Erythroblast (primary cell): ENCODE data around the gene NUP210.
A peak's percentile ranks its signal among the peaks of the same experiment; 100 is the strongest.

ENCODE experiments used
- DNase-seq, 2 experiments: peaks; one replicate each; lab custom pipeline; 2025; lab: John Stamatoyannopoulos, UW
- GATA1 ChIP-seq: IDR thresholded peaks from 2 replicates; pipeline ENCODE4 v1.6.1; 2011; ENCODE audit warnings: low read depth, mild to moderate bottlenecking, control low read depth, low read length, moderate library complexity
- POLR2A ChIP-seq: IDR thresholded peaks from 2 replicates; pipeline ENCODE4 v1.6.1; 2011; ENCODE audit warnings: mild to moderate bottlenecking, low read length

NUP210 gene

DNA sequence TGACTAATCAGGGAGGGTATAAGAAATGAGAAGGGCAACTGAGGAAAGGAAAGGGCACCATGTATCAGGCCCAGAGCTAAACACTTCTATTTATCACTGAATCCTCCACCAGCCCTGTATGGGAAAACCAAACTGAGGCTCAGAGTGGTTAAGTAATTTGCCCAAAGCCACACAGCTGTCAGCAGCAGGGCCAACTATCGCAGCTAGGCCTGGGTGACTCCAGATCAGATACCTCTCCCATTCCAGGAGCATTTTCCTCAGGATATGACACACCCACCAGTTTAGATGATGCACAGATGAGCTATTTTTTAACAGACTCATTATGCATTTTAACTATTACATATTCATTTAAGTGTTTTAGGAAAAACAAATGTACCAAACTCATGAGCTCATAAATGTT lies 14.5 kb downstream of the NUP210 start:
- no peak for TF ChIP-seq POLR2A
- no peak for TF ChIP-seq GATA1
- DNase-seq = no peak

DNA sequence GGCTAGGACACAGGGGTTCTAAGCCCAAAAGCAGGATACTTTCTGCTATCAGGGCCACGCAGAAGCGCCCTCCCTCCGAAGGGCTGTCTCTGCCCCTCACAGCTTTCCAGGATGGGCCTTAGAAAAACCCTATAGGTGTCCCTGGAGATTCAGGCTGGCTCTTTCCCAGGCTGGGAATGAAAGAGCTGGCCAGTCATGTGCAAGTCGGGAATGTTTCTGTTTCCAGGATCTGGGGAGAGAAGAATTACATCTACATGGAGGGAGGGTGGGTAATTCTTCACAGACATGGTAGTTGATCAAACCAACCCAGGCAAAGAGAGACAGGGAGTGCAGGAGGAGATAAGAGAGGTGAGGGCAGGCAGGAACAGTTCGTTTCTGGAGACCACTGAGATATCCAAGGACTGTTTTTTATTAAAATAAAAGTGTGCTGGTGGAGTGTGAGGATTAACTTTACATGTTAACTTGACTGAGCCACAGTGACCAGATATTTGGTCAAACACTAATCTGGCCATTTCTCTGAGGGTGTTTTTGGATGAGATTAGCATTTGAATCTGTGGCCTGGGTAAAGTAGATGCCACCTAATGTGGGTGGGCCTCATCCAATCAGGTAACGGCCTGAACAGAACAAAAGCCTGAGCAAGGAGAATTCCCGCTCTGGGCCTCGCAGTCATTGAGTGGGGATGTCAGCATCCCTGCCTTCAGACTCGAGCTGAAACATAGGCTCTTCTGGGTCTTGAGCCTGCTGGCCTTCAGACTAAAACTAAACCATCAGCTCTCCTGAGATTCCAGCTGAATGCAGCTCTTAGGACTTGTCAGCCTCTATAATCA lies 15.3 kb downstream of the NUP210 start:
- DNase-seq = peak; percentile 71 to 87
- TF ChIP-seq POLR2A (peak; percentile 28), GATA1 (no peak)

DNA sequence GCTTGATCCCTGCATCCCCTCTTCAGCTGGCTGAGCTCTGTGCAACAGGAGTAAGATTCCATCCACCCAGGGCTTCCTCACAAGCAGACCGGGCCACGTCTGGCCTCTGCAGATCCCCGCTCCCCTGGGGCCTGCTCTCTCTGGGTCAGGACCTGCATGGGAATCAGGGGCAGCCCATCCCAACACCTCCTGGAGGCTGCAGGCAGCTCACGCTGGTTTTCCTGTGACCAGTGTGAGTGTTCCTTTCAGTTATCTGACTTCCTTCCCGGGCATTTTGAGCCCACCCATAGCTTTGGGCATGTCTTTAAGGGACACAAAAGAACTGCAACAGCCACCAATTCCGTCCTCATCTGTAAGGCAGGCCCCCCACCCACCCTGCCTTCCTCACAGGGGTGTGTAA lies 16.3 kb downstream of the NUP210 start:
- no peak for TF ChIP-seq POLR2A
- no peak for TF ChIP-seq GATA1
- no peak for DNase-seq

DNA sequence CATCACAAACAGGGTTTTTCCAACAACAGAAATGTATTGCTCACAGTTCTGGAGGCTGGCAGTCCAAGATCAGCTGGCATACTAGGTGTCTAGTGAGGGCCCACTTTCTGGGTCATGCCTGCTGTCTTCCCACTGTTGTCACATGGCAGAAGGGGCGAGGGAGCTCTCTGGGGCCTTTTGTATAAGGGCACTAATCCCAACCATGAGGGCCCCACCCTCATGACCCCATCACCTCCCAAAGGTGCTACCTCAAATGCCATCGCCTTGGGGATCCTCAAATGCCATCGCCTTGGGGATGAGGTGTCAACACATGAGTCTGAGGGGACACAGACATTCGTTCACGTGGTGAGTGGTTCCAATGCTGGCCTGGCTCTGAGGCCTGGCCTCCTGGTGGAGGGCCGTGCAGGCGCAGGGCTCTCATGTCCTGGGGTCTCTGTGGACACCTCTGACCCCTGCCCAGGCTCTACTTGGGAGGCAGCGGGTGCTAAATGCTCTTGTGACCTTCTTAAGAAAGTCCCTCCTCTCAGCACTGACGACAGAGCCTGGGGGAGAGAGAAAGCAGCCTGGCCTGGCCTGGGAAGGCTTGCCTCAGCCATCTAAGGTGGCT lies 16.8 kb downstream of the NUP210 start:
- TF ChIP-seq POLR2A (no peak), GATA1 (no peak)
- DNase-seq = no peak

DNA sequence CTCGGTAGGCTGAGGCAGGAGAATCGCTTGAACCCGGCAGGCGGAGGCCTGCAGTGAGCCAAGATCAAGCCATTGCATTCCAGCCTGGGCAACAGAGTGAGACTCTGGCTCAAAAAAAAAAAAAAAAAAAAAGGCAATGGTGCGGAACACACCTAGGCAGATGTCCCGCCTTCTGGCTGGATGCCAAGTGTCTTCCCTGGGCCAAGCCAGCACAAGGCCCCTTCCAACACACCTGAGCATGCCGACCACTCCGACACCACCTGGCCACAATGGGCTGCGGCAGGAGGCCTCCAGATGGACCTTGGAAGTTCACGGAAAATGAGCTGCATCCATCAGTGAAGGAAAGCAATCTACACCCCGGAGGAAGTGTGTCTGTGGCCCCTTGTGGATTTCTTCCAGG lies 19.0 kb downstream of the NUP210 start:
- TF ChIP-seq GATA1 (no peak), POLR2A (no peak)
- DNase-seq = no peak

DNA sequence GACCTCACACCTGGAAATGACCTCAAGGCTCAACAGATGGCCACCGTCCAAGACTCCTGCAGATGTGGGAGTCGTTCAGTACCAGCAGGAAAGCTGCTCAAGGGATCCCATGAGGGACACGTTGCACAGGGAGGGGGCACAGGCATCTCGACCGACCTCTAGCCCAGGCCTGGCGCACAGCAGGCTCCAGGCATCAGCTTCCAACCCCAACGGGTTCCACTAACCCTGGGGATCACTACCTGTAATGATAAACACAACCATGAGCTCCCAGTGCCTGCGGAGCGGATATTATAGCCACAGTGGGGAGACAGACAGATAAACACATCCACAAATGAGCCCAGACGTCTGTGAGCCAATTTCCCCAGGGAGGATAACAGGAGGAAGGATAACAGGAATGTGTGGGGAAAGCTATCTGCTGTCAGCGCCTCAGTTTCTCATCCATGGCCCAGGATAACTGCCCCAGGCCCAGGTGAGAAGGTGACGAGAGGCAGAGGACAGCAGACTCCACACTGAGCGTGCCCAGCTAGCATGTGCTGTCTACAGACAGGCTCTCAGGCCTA lies 19.9 kb downstream of the NUP210 start:
- DNase-seq = no peak
- TF ChIP-seq POLR2A (no peak), GATA1 (no peak)

DNA sequence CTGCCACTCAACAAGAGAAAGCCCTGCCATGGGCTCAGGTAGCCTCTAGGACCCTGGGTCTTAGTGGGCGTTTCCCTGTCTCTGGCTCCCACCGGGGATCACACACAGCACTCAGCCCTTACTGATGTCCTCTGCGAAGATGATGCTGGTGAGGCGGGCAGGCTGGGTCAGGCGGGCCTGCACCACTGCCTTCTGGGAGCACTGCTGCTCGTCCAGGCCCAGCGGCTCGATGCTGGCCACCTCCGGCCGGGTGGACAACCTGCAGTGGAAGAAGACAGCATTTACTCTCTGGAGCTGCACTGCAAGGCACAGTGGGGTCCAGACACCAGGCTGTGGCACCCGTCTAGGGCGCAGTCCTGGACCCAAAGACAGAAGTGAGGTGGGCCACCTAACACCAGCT lies 20.5 kb downstream of the NUP210 start:
- DNase-seq = no peak
- TF ChIP-seq POLR2A (no peak), GATA1 (no peak)

DNA sequence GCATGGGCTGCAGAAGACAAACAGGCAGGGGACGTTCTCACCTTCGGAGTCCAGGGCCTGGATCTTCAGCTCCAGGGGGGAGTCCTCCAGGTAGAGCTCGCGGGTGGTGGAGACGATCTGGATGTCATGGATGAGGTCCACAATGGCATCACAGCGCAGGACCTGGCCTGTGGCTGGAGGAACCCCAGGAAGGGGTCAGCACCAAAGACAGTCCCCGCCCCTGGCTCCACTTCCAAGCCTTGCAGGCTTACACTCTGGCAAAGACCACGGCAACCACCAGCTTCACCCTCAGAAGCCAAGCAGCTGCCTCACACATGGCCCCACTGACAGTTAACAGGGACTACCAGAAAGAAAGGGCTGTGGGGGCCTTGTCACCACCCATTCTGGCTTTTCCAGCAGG lies 22.8 kb downstream of the NUP210 start:
- DNase-seq = no peak
- TF ChIP-seq GATA1 (no peak), POLR2A (no peak)

DNA sequence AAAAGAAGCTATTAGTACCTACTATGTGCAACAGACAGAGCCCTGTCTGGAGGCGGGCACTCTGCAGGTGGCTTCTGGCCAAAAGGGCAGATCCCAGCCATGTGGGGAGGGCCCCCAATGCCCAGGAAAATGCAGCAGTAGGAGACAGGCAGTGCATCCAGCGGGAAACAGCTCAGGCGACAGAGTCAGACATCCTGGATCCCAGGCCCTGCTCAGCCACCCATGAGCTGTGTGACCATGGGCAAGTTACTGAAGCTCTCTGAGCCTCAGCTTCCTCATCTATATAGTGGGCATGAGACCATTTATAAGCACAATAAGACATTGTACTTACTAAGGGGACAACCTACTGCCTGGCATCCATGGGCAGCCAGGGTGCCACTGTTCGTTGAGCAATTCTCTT lies 25.8 kb downstream of the NUP210 start:
- no peak for TF ChIP-seq GATA1
- TF ChIP-seq POLR2A = no peak
- no peak for DNase-seq

DNA sequence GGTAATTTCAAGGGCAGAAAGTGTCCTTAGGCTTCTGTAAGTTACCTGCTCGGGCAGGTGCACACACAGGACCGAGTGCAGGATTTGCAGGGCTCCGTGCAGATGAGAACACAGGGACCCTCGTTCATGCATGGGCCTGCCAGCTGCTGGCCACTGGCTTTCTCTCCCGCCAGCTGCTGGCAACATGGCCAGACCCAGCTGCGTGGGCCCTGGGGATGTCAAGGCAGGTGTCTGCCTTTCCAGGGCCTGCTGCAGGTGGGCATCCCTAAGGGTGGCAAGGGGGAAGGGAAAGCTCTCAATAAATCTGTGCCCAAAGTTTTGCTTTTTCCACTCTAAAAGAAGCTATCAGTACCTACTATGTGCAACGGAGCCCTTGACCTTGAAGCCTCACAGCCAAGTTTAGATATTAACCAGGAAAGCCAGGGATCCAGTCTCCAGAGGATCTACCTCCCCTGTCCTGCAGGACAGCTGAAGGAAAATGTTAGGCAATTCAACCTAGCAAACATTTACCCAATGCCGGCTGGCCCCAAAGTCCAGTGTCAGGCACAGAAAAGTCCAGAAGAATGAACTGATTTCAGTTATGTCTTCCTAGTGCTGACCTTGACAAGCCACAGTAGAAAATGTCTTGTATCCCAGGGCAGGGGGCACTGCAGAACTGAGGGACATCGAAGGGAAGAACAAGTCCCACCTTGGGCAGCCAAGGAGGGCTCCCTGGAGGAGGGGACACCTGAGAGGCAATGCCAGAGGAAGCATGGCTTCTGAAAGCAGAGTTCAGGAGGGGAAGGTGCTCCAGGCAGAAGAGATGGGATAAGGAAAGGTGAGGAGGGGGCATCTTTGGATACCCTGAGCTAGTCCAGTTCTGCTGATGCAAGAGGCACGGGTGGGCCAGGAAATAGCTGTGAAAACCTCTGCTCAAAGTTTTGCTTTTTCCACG lies 26.4 kb downstream of the NUP210 start:
- DNase-seq = no peak
- TF ChIP-seq GATA1 (no peak), POLR2A (no peak)

DNA sequence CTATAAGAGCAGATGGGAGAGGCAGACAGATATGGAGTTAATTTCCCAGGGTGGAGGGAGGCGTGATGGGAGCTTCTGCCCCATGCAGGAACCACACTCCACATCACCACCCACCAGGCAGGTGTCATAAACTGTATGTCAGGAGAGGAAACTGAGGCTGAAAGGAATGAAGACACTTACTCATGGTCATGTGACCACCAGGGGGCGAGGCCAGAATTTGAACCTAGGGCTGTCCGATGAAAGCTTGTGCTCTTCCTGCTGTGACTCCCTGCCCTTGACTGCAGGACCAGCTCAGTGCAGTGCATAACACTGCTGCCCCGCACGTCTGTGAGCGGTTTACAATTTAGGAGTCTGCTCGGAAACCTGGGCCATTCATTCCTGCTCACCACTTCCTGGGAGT lies 28.8 kb downstream of the NUP210 start:
- DNase-seq = peak; percentile 28 to 34
- TF ChIP-seq POLR2A = no peak
- TF ChIP-seq GATA1 = no peak

DNA sequence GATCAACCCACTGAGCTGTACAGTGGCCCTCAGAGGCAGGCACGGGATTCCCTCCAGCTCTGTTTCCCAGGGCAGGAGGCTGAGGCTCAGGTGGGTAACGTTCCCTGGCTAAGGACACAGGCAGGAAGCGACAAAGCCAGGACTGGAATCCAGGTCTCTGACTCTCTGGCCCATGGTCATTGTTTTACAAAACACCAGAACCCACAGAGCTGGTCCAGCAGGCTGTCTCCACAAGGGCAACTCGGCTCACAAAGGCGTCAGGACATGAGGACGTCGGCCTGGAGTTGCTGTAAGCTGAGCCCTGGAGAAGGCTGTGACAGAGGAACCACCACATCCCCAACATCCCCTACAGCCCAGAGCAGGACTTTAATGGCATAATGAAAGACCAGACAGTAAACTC lies 30.7 kb downstream of the NUP210 start:
- no peak for DNase-seq
- no peak for TF ChIP-seq GATA1
- no peak for TF ChIP-seq POLR2A

DNA sequence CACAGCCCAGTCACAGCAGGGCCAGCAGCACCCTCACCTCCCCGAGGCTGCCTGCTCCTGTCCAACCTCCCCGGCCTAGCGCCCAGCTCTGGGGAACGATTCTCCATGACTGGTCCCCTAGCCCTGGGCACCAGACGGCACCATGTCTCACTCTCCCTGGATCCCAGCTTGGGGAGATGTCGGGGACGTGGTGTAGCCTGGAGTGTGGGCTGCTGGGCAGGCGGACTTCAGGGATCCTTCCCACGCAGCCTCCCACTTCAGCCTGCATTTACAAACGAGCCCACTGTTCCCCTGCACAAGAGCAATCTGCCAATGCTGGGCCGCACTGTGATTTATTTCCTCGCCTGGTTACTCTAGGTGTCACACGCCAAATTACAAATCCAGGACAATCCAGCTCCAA lies 31.3 kb downstream of the NUP210 start:
- TF ChIP-seq GATA1 (no peak), POLR2A (no peak)
- no peak for DNase-seq
